HG03025 (cell line): ENCODE data around the gene PRSS27.

Experiments
- ATAC-seq: cut with Tn5 transposase; IDR thresholded peaks from one replicate; pipeline ENCODE4 v1.9.1; 2021; ENCODE audit warnings: mild to moderate bottlenecking, moderate library complexity; ENCODE audit not compliant: unreplicated experiment, low FRiP score

PRSS27 gene

GRCh38 chr16:2752035-2752849 lies 32.2 kb upstream of the PRSS27 start, which contains the start of gene SRRM2:
TSS of gene SRRM2 (plus strand) at chr16:2752638. CDS start at chr16:2756365, 3,727 bp downstream.
- peak; percentile 68 for ATAC-seq

- ATAC-seq: no peak
Observed at GRCh38 chr16:2751577-2752034, 31.6 kb upstream of the PRSS27 start.

GRCh38 chr16:2749936-2750335 lies 29.9 kb upstream of the PRSS27 start:
- ATAC-seq: no peak

- no peak for ATAC-seq
Observed at GRCh38 chr16:2749476-2749875, 29.5 kb upstream of the PRSS27 start.

GRCh38 chr16:2748757-2749455 lies 28.9 kb upstream of the PRSS27 start:
- ATAC-seq: no peak

GRCh38 chr16:2745961-2746360 lies 25.9 kb upstream of the PRSS27 start:
- no peak for ATAC-seq

GRCh38 chr16:2745116-2745890 lies 25.3 kb upstream of the PRSS27 start:
- ATAC-seq: no peak

- no peak for ATAC-seq
Observed at GRCh38 chr16:2744711-2745110, 24.7 kb upstream of the PRSS27 start.

GRCh38 chr16:2743007-2743810 lies 23.2 kb upstream of the PRSS27 start:
- no peak for ATAC-seq

GRCh38 chr16:2742323-2743006 lies 22.4 kb upstream of the PRSS27 start:
- no peak for ATAC-seq

GRCh38 chr16:2741168-2741567 lies 21.1 kb upstream of the PRSS27 start:
- ATAC-seq: no peak

GRCh38 chr16:2740476-2740875 lies 20.5 kb upstream of the PRSS27 start:
- no peak for ATAC-seq

- no peak for ATAC-seq
Observed at GRCh38 chr16:2739625-2740430, 19.8 kb upstream of the PRSS27 start.

- ATAC-seq: no peak
Observed at GRCh38 chr16:2738615-2739014, 18.6 kb upstream of the PRSS27 start.

- no peak for ATAC-seq
Observed at GRCh38 chr16:2737895-2738418, 17.9 kb upstream of the PRSS27 start.

- ATAC-seq: no peak
Observed at GRCh38 chr16:2737238-2737605, 17.2 kb upstream of the PRSS27 start.

- no peak for ATAC-seq
Observed at GRCh38 chr16:2736476-2737237, 16.6 kb upstream of the PRSS27 start.
